GM21737 (cell line): Measurements from ENCODE around the gene OR2AG1.

ENCODE experiments used
- ATAC-seq: cut with Tn5 transposase; IDR thresholded peaks from one replicate; pipeline ENCODE4 v1.9.1; 2021; ENCODE audit warnings: mild to moderate bottlenecking, moderate library complexity; ENCODE audit not compliant: unreplicated experiment

OR2AG1 gene, protein sequence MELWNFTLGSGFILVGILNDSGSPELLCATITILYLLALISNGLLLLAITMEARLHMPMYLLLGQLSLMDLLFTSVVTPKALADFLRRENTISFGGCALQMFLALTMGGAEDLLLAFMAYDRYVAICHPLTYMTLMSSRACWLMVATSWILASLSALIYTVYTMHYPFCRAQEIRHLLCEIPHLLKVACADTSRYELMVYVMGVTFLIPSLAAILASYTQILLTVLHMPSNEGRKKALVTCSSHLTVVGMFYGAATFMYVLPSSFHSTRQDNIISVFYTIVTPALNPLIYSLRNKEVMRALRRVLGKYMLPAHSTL

DNA sequence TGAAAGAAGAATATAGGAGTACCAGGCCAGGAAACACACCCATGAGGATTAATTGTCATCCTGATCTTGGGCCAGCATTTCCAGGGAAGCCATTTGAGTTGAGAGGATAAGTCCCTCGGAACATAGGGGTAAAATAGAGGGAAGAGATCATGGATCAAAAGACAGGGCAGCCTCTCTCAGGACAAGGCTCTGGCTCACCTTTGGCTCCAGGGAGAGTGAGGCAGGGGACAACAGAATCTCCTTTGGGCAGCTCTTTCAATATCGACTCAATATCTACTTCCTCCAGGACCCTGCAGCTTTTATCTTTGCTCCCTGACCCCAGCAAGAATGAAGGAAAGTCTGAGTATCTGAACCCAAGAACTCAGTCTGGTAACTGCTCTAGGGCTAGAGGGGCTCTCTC lies at the start of gene OR2AG1:
TSS of gene OR2AG1 (plus strand) at position 301 of the 400 bp plus-strand sequence. CDS start 2,018 bp downstream, outside the sequence.
- no peak for ATAC-seq

DNA sequence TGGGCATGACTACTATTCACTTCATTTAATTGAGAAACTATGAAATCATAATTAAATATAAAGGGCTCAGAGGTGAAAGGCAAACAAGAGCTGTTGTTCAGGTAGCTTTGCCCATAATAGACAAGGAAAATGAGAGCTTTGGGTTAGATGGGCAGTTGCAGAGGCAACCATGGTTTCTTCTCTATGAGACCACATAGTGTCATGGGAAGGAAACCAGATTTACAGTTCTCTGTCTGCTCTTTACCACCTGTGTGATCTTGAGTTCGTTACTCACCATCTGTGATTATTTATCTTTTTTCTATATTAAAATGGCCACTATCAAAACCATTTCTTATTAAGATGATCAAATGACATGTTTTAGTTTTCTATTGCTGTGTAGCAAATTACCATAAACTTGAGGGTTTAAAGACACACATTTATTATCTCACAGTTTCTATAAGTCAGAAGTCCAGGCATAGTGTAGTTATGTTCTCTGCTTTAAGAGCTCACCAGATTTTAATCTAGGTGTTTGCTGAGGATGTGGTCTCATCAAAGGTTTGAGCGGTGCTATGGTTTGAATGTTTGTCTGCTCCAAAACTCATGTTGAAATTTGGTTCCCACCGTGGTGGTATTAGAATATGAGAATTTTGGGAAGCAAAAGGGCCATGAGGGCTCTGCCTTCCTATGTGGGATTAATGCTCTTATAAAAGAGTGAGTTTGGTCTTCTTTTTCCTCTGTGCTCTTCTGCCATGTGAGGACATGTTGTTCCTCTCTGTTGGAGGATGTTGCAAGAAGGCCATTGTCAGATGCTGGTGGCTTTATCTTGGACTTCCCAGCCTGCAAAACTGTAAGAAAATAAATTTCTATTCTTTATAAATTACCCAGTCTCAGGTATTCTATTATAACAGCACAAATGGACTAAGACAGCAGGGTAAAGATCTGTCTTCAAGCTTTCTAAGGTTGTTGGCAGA lies 49.2 kb upstream of the OR2AG1 start:
- no peak for ATAC-seq

DNA sequence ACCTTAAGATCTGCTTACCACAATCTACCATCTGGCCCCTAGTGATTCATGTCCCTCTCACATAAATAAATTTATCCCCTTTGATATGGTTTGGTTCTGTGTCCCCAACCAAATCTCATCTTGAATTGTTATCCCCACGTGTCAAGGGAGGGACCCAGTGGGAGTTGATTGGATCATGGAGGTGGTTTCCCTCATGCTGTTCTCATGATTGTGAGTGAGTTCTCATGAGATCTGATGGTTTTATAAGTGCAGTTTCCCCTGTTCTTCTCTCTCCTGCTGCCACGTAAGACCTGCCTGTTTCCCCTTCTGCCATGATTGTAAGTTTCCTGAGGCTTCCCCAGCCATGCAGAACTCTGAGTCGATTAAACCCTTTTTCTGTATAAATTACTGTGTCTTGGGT lies 48.2 kb upstream of the OR2AG1 start:
- ATAC-seq: no peak

DNA sequence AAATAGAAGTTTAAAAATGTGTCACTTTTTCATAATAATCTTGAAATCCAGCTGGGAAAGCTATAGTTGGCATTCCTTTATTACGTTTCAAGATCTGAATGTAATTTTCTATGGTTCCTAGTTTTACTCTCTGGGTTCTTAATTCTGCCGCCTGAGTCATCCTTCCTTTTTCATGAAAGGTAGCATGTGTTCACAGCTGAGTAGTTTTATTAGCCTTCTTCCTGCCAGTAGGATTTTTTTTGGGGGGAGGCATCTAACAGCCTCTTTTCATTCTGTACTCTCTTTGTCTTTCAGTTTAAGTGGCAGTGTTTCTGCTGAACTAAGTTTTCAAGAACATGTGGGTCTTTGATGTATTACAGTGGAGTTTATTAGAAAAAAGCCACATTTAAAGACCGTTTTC lies 47.5 kb upstream of the OR2AG1 start:
- ATAC-seq: no peak

DNA sequence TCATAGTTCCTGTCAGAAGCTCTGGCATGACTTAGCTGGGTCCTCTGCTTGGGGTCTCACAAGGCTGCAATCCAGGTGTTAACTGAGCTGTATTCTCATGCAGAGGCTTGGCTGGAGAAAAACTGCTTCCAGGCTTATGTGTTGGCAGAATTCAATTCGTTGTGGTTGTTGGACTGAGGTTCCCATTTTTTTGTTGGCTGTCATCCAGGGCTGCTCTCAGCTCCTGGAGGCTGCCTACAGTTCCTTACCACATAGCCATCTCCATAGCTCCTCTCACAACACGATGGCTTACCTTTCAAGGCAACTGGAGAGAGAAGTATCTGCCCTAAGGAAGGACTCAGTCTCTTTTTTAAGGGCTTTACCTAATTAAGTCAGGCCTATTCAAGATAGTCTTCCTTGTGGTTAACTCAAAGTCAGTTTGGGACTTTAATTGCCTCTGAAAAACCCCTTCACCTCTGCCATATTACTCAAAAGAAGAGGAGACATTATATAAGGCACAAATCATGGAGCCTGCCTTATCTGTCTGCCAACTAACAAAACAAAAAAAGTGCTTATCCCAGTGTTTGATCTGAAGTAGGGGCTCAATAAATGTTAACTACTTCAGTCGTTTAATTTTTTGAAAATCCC lies 46.2 kb upstream of the OR2AG1 start:
- no peak for ATAC-seq

GRCh38 chr11:6737872-6738466 lies 44.9 kb upstream of the OR2AG1 start:
- peak; percentile 64 for ATAC-seq

- ATAC-seq: no peak
These were observed 44.2 kb upstream of the OR2AG1 start for GRCh38 chr11:6738590-6738989.

- no peak for ATAC-seq
These were observed 40.6 kb upstream of the OR2AG1 start for GRCh38 chr11:6742260-6742659.

- ATAC-seq: no peak
These were observed 37.8 kb upstream of the OR2AG1 start for GRCh38 chr11:6745018-6745417.

DNA sequence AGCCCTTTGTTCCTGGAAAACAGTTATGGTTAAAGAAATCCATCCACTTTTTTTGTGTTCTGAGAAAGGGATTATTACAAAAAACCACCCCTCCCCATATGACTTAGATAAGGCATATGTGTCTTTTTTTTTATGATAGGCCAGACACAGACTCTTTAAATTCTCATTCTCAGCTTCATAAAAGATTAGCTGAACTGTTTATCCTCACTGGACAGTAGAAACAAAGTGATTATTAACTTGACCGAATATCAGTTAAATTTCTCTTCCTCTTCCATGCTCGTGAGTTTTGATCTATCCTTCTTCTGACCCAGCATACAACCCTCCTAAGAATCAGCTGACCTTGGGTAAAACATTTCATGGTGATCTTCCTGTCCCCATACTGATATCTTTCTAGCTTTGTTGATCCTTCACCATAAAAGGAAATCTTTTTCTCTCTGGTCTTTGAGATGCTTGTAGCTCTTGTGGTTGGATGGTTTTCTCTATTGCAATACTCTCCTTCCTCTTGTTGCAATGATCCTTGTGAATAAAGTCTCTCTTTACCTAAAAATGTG lies 37.3 kb upstream of the OR2AG1 start:
- peak; percentile 45 for ATAC-seq

- ATAC-seq: peak; percentile 81
These were observed 36.7 kb upstream of the OR2AG1 start for GRCh38 chr11:6746086-6746618.

GRCh38 chr11:6746626-6747025 lies 36.2 kb upstream of the OR2AG1 start:
- ATAC-seq: no peak

DNA sequence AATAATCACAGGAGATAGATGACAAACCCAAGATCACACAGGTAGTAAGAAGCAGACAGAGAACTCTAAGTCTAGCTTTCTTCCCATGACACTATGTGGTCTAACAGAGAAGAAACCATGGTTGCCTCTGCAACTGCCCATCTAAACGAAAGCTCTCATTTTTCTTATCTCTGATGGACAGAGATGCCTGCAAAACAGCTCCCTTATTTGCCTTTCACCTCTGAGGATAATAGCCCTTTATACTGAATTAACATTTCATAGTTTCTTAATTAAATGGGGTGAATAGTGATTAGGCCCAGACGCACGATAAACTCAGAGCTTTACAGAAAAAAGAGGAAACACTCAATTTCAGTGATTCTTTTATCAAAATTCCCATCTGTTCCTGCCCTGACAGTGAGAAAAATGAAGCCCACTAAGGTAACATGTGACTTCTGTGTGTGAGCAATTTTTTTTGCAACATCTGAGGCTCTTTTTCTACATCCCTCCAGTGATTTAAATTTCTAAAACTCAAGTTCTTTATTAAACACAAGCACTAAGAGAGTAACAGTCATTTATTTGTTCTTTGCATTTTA lies 35.6 kb upstream of the OR2AG1 start:
- ATAC-seq: no peak

DNA sequence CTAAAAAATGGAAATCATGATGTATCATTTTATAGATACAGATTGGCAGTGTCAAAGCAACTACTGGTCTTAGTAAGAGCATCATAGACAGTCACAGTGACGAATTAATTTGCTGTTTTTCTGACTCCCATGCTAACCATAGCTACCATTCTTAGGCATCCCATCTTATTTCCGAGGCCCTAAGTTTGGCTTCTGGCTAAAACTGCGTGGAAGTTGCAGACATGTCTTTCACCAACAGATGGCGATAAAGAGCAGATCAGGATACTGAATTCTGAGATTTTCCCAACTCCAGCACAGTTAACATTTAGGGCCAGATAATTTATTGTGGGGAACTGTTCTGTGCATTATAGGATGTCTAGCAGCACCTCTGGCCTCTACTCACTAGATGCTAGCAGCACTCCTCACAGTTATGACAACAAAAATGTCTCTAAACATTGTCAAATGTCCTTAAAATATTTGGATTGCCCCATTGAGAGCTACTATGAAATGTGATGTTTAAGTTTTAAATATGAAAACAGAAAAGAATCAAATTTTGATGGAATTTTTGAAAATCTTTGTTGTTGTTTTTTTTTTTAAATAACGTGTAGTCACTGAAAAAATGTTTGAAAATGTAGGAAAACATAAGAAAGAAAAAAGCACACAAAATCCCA lies 27.4 kb upstream of the OR2AG1 start:
- ATAC-seq: no peak

DNA sequence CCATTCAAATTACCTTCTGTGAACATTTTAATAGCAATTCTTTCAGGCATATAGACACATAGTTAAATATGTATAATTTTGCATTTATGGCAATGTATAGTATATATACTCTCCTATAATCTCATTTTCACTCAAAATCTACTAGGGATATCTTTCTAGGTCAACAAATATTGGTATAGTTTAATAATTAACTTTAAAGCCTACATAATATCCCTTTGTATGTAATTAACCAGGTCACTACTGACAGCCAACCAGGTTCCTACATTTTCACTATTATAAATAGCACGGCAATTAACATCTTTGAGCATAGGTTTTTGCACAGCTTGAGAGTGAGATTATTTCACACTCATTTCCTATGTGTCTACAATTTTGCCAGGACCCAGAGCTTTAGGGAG lies 26.9 kb upstream of the OR2AG1 start:
- ATAC-seq: no peak

DNA sequence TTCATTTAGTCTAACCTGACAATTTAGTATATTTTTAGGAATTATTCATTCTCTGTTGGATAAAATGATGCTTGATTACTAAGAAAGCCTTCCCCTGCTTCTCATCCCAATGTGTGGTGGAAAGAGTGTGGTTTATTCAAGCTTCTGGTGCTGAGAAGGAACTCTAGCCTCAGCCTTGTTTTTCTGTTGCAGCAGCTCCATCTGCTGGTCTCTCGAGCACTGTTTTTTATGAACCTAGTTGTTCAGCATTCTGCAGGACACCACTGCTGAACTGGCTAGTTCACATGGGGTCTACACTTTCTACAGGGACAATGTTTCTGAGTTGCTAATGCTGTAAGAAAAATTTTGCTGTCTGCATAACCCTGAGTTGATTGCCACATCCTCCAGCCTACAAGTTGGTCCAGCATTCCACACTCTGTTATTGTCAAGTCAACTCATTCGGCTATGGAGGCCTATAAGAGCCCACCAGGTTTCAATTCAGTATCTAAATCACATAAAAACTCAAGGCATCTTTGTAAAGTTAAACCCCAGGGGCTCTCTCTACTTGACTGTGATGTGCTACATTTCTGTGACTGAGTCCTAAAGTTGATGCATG lies 25.4 kb upstream of the OR2AG1 start:
- no peak for ATAC-seq

DNA sequence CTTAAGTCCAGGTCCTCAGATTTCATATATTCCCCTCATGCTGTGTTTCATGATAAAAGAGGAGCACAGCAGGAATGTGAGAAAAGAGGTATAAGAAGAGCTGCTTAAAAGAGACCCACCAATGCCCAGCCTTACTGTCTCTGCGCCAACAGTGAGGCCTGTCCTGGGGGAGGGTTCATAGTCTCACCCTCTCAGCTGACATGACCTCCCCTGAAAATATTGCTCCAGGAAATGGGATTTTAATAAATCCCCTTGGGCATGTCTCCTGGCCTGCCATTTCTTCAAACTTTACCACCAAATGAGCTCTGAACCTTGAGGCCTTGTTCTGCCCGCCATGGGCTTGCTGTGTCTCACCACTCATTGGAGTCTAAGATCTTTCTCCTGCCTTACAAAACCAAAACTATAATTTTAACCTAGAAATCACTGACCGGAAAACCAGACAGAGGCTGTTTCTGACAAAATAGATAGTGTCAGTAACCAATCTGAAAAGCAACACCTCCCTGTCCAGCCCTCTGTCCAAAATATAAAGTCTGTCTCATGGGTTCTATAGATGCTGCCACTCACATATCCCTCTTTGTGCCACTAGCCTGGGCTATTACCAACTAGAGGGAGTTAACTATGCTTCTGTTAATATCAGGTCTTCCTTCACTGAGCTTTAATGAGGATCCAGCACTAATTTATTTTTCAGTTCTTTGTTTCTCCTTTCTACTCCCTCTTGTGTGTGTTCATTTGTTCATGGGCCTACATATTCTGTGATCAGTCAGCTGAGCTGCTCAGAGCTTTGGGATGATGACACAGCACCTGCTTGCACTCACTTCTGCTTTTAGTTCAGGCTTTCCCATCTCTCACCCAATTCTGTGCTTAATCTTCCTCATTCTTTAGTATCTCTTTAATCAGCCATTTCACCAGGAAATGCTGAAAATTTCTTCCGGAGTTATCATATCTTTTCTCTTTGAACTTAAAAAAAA lies 10.6 kb upstream of the OR2AG1 start, which contains the start of gene OR2AG2:
TSS of gene OR2AG2 (minus strand) at position 51 of the 968 bp plus-strand sequence. CDS start 3,019 bp downstream, outside the sequence.
- peak; percentile 93 for ATAC-seq

DNA sequence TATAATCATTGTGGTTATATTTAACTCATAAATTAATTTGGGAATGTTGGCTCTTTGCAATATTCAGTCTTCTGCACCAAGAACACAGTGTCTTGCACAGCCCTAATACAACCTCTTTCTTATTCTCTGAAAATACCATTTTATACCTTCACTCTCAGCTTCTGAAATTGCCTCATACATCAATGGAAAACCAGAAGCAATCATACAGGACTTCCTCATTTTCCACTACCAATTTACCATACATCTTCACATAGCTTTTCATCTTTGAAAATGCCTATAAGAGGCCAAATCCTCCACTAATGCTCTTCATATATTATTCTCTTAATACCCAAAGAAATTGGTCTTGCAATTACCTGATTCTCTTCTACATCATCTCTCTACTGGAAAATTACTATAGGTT lies 4.3 kb upstream of the OR2AG1 start:
- no peak for ATAC-seq
